Stimulated activated CD4-positive, alpha-beta T cell treated with anti-CD3 and anti-CD28 coated beads, Interleukin-2, amount 100 ng/mL, for 48 hours (primary cell): Measurements from ENCODE around the gene TRDMT1.
"Not testable (repeated sequence)": the region's sequence is repeated elsewhere in the genome, so short reads cannot be mapped to it uniquely, and the experiment has no call there.

Experiments
- DNase-seq, 2 donors: peaks; one replicate each; pipeline ENCODE4 v3.0.0-alpha.2; 2020

Gene TRDMT1

GRCh38 chr10:17125206-17125893 is 76.1 kb downstream of the TRDMT1 start:
- no peak for DNase-seq

GRCh38 chr10:17123961-17124360 is 77.5 kb downstream of the TRDMT1 start:
- no peak for DNase-seq

- no peak for DNase-seq
These were observed 78.5 kb downstream of the TRDMT1 start for GRCh38 chr10:17122726-17123661.

GRCh38 chr10:17122052-17122451 is 79.4 kb downstream of the TRDMT1 start:
- no peak for DNase-seq

GRCh38 chr10:17120694-17121093 is 80.8 kb downstream of the TRDMT1 start:
- no peak for DNase-seq

- DNase-seq: no peak
These were observed 81.6 kb downstream of the TRDMT1 start for GRCh38 chr10:17119845-17120244.

- no peak for DNase-seq
These were observed 85.3 kb downstream of the TRDMT1 start for GRCh38 chr10:17116193-17116592.

- DNase-seq: no peak
These were observed 85.8 kb downstream of the TRDMT1 start for GRCh38 chr10:17115683-17116082.

- not testable (repeated sequence) for DNase-seq
These were observed 86.5 kb downstream of the TRDMT1 start for GRCh38 chr10:17114878-17115444.

- no peak for DNase-seq
These were observed 87.5 kb downstream of the TRDMT1 start for GRCh38 chr10:17113889-17114540.

GRCh38 chr10:17113346-17113745 is 88.1 kb downstream of the TRDMT1 start:
- no peak for DNase-seq

- DNase-seq: no peak
These were observed 88.9 kb downstream of the TRDMT1 start for GRCh38 chr10:17112566-17112965.

- no peak for DNase-seq
These were observed 91.8 kb downstream of the TRDMT1 start for GRCh38 chr10:17109475-17110207.

GRCh38 chr10:17109046-17109445 is 92.4 kb downstream of the TRDMT1 start:
- DNase-seq: no peak

- no peak for DNase-seq
These were observed 94.5 kb downstream of the TRDMT1 start for GRCh38 chr10:17106991-17107390.

GRCh38 chr10:17101910-17102266 is 99.6 kb downstream of the TRDMT1 start:
- no peak for DNase-seq

GRCh38 chr10:17101257-17101909 is 100.1 kb downstream of the TRDMT1 start:
- no peak for DNase-seq

- no peak for DNase-seq
These were observed 100.9 kb downstream of the TRDMT1 start for GRCh38 chr10:17100586-17100985.

- no peak for DNase-seq
These were observed 103.5 kb downstream of the TRDMT1 start for GRCh38 chr10:17098012-17098411.
